Mesothelial cell of epicardium (in vitro differentiated cells): ENCODE results near the gene CGNL1. TPM values are rescaled to one million over a fixed set of nuclear protein-coding genes. Genes with fewer than 3 reads are reported as not detected.

ENCODE experiments used
- DNase-seq, 2 experiments: peaks; one replicate each; pipeline ENCODE4 v3.0.0; 2021; ENCODE audit warnings: low spot score in 2 of 2; ENCODE audit not compliant: unreplicated experiment in 2 of 2
- H3K27ac Mint-ChIP-seq: 2 replicates; pipeline ENCODE4 v1.8.0; 2021; ENCODE audit warnings: mixed read lengths
- H3K27me3 Mint-ChIP-seq: 2 replicates; pipeline ENCODE4 v1.8.0; 2021; ENCODE audit warnings: low read depth, mixed read lengths
- H3K36me3 Mint-ChIP-seq: 2 replicates; pipeline ENCODE4 v1.8.0; 2021; ENCODE audit warnings: mixed read lengths
- H3K4me1 Mint-ChIP-seq: 2 replicates; pipeline ENCODE4 v1.8.0; 2021; ENCODE audit warnings: mixed read lengths
- H3K4me3 Mint-ChIP-seq: 2 replicates; pipeline ENCODE4 v1.8.0; 2021; ENCODE audit warnings: mild to moderate bottlenecking, moderate library complexity, mixed read lengths
- H3K9me3 Mint-ChIP-seq: 2 replicates; pipeline ENCODE4 v1.8.0; 2021; ENCODE audit warnings: mixed read lengths
- total RNA-seq: library from RNA; stranded (reverse); gene quantifications from 3 replicates; pipeline ENCODE4 v1.2.1, GENCODE V29; 2021
- TF ChIP-seq, protein P1 (sequence below): fragments of 200-600 bp; sonication (generic); IDR thresholded peaks from one replicate; pipeline ENCODE4 v1.5.0; 2021; ENCODE audit warnings: antibody characterized with exemption; ENCODE audit not compliant: unreplicated experiment

Gene CGNL1
- total RNA-seq, 1 donor from 2014 or later, result 34.1 TPM

DNA sequence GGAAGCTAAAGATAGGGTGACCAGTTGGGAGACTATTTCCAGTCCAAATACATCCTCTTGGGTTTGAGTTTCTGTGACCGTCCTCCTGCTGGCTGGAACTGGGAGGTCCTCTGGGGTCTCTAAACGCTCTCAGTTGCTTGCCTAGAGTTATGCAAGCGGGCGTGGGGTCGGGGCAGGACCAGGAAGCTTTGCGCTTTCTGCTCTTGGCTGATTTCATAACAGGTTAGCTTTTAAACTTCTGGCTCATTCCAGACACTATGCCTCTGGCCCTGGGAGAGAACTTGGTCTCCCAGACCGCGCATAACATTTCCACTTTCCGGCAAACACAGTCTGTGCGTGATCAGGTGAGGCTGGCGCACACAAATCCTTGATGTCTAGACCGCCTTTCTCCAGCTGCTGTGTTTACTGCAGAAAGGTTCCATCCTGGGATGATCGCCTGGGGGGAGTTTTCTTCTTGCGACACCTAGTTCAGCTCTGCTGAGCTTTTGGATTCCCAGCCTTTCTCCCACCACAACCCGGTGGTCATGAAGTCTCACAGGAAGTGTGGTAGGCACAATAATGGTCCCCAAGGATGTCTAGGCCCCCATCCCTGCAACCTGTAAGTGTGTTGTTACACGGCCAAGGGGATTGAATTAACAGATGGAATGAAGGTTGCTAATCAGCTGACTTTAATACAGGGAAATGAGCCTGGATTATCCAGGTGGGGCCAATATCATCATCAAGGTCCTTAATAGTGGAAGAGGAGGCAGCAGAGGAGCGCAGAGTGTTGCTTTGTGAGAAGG lies 23.6 kb upstream of the CGNL1 start:
- H3K36me3 Mint-ChIP-seq, result no peaks in the 10 kb centered on the region
- no peaks in the 10 kb centered on the region for H3K27me3 Mint-ChIP-seq
- no peak overlapping the region for H3K27ac Mint-ChIP-seq
- TF ChIP-seq, protein P1, sequence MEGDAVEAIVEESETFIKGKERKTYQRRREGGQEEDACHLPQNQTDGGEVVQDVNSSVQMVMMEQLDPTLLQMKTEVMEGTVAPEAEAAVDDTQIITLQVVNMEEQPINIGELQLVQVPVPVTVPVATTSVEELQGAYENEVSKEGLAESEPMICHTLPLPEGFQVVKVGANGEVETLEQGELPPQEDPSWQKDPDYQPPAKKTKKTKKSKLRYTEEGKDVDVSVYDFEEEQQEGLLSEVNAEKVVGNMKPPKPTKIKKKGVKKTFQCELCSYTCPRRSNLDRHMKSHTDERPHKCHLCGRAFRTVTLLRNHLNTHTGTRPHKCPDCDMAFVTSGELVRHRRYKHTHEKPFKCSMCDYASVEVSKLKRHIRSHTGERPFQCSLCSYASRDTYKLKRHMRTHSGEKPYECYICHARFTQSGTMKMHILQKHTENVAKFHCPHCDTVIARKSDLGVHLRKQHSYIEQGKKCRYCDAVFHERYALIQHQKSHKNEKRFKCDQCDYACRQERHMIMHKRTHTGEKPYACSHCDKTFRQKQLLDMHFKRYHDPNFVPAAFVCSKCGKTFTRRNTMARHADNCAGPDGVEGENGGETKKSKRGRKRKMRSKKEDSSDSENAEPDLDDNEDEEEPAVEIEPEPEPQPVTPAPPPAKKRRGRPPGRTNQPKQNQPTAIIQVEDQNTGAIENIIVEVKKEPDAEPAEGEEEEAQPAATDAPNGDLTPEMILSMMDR, result no peak
- H3K4me3 Mint-ChIP-seq, result no peak overlapping the region
- H3K4me1 Mint-ChIP-seq, result peaks cover 11% of the 10 kb centered on the region
- peaks cover 4% of the 10 kb centered on the region for H3K9me3 Mint-ChIP-seq
- DNase-seq, result no peak

DNA sequence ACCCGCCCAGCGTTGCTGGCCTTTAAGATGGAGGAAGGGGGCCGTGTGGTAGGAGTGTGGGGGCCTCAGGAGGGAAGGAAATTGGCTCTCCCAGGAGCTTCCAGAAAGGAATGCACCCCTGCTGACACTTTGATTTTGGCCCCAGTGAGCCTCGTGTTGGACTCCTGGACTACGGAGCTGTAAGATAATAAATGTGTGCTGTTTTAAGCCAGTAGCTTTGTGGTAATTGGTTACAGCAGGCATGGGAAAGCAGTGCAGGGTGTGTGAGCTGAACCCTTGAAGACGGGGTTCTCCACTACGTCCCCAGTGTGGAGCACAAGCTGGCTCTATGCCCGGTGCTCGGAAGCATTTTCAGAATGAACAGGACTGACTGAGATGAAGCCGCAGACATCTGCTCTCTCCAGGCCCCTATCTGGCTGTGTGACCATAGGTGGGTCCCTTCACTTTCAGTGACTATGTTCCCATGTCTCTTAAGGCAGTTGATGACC lies 22.9 kb upstream of the CGNL1 start:
- H3K9me3 Mint-ChIP-seq, result peaks cover 4% of the 10 kb centered on the region
- no peaks in the 10 kb centered on the region for H3K27me3 Mint-ChIP-seq
- peaks cover 11% of the 10 kb centered on the region for H3K4me1 Mint-ChIP-seq
- no peak overlapping the region for H3K27ac Mint-ChIP-seq
- no peak overlapping the region for H3K4me3 Mint-ChIP-seq
- no peak for DNase-seq
- TF ChIP-seq, protein P1, result no peak
- no peaks in the 10 kb centered on the region for H3K36me3 Mint-ChIP-seq

DNA sequence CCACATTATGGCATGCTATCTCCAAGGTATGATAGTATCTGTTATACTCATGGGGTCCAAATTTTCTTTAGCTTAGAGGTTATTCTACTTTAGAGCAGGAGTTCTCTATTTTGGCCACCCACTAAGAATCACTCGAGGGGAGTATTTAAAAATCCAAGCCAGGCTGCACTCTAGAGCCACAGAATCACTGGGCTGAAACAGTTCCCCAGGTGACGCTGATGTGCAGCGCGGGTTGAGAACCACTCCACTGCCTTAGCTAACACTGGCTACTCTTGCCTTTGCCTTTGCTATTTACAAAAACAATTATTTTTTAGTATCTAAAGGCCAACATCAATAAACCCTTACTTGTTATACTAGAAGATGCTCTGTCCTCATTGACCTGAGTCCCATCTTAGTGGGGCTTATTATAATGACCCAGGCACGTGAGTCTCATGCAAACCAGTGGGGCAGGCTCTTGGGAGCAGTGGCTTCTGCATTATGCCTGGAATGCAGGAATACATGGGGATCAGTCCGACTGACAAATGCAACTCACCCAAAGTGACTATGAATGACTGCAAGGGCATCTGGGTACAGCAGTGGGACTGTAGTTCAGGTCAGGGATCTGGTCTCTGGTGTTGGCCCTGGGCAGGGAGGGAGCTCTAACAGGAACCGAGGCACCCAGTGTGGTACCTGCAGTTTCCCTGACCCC lies 21.7 kb upstream of the CGNL1 start:
- H3K36me3 Mint-ChIP-seq, result no peaks in the 10 kb centered on the region
- H3K27ac Mint-ChIP-seq, result no peak overlapping the region
- H3K4me3 Mint-ChIP-seq, result no peak overlapping the region
- H3K4me1 Mint-ChIP-seq, result peaks cover 11% of the 10 kb centered on the region
- TF ChIP-seq, protein P1, result no peak
- no peak for DNase-seq
- H3K9me3 Mint-ChIP-seq, result no peaks in the 10 kb centered on the region
- no peaks in the 10 kb centered on the region for H3K27me3 Mint-ChIP-seq

DNA sequence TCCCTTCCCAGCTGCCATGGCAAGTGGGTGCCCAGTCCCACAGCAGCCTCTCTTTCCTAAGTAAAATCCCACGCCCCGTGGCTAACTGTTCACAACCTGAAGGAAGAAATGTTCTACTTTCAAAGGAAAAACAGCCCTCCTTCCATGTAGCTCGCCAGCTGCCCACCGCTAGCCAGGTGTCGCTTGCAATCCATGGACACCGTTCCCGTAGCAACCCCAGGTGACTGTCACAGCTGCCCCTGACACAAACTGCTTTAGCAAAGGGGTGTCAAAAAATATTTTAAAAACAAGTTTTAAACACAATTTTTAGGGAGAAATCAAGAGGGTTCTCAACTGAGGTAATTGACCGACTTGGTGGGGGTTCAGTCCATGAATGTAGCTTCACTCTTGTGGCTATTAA lies 21.0 kb upstream of the CGNL1 start:
- TF ChIP-seq, protein P1, result no peak
- Mint-ChIP-seq H3K4me1 (peaks cover 11% of the 10 kb centered on the region), H3K27ac (no peak overlapping the region), H3K27me3 (no peaks in the 10 kb centered on the region), H3K4me3 (no peak overlapping the region), H3K36me3 (no peaks in the 10 kb centered on the region), H3K9me3 (no peaks in the 10 kb centered on the region)
- no peak for DNase-seq

DNA sequence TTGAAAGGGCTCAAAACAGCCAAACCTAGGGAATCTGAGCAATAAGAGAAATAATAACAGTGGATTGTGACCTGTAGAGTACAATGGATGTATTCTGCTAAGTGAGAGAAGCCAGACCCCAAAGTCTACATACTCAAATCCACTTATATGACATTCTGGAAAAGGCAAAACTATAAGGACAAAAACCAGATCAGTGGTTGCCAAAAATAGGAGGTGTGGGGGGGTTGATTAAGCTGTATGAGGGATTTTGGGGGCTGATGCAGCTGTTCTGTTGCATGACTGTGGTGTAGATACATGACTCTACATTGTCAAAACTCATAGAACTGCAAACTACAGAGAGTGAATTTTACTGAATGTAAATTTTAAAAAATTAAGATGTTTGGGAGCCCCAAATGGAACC lies 20.1 kb upstream of the CGNL1 start:
- no peak for DNase-seq

More for the DNA sequence above, 20.1 kb upstream of the CGNL1 start:
- Mint-ChIP-seq H3K9me3 (no peaks in the 10 kb centered on the region), H3K4me1 (peaks cover 11% of the 10 kb centered on the region), H3K27ac (peak overlapping the region; percentile 41), H3K27me3 (no peaks in the 10 kb centered on the region), H3K4me3 (no peak overlapping the region), H3K36me3 (no peaks in the 10 kb centered on the region)
- TF ChIP-seq, protein P1, result no peak
